HepG2 (cell line): Measurements from ENCODE around the gene PEPD.

Source experiments
- ZNF556 ChIP-seq: sonication (generic); formaldehyde crosslinking; IDR thresholded peaks from 2 replicates; pipeline ENCODE4 v1.4.0; 2020; ENCODE audit warnings: mild to moderate bottlenecking, missing genetic modification reagents, borderline replicate concordance
- ZNF605 ChIP-seq: sonication (generic); formaldehyde crosslinking; IDR thresholded peaks from 2 replicates; pipeline ENCODE4 v1.8.0; 2022; ENCODE audit warnings: mild to moderate bottlenecking, missing genetic modification reagents

GRCh38 chr19:33348301-33349010 lies 173.1 kb downstream of the PEPD start:
- TF ChIP-seq ZNF605 (CRISPR knock-in tag) (0 out of 2 replicates have a peak, but pooled peaks have one; percentile 21), ZNF556 (no peak)
